Suprapubic skin (tissue), 3 donors: ENCODE results near the gene SOX6.

Experiments
- CTCF ChIP-seq, 2 donors: fragments of 200-600 bp in 1 of 2; fragments of 450-650 bp in 1 of 2; sonication (generic) in 1 of 2; IDR thresholded peaks; one replicate each; pipeline ENCODE4 v1.5.1; 2016 to 2019; ENCODE audit warnings: antibody characterized with exemption in 2 of 2, mild to moderate bottlenecking in 1 of 2, moderate library complexity in 1 of 2
- EP300 ChIP-seq: sonication (generic); formaldehyde crosslinking; IDR thresholded peaks from one replicate; pipeline ENCODE4 v1.6.1; 2017; ENCODE audit warnings: antibody characterized with exemption
- POLR2A ChIP-seq, 2 donors: fragments of 450-650 bp; IDR thresholded peaks; one replicate each; pipeline ENCODE4 v1.6.1; 2017; ENCODE audit warnings: antibody characterized with exemption in 2 of 2, mild to moderate bottlenecking in 2 of 2, moderate library complexity in 2 of 2

GRCh38 chr11:16171882-16172281 is 184.5 kb downstream of the SOX6 start:
- TF ChIP-seq CTCF (IDR thresholded peaks at IDR 0.05) (no peak), POLR2A (IDR thresholded peaks at IDR 0.05) (no peak), EP300 (no peak)
